ENCODE results near the gene CNOT6. TPM values are rescaled to one million over a fixed set of nuclear protein-coding genes. Genes with fewer than 3 reads are reported as not detected.
A peak's percentile ranks its signal among the peaks of the same experiment; 100 is the strongest.
"Not testable (repeated sequence)": the region's sequence is repeated elsewhere in the genome, so short reads cannot be mapped to it uniquely, and the experiment has no call there.

CNOT6 gene
- total RNA-seq, 2 experiments from 2014 or later, result 33.3 to 34.0 TPM

DNA sequence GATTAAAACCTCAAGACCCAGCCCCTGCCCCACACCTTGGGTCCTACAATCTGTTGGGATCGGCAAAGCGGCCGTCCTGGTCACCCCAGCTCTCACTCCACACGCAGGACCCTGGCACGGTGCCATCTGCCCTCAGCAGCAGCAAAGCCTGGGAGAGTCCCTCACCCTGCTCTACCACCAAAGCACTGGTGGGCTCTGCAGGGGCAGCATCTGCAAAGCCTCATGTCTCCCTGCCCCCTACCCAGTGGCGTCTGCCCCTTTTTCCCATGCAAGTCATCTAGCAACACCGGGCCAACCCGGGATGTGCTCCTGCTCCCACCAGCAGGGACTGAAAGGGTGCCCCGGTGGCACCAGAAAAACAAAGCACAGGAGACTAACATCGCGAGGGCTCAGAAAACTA lies 19.6 kb upstream of the CNOT6 start:
- no peak for DNase-seq
- no peaks in the 10 kb centered on the region for H3K4me1 Mint-ChIP-seq (ENCODE audit: low read depth)
- H3K36me3 Mint-ChIP-seq (ENCODE audit: low read depth), result no peaks in the 10 kb centered on the region
- H3K27ac Mint-ChIP-seq, result no peak overlapping the region
- H3K9me3 Mint-ChIP-seq, result no peaks in the 10 kb centered on the region
- CTCF ChIA-PET, result interaction anchor here (1.0 kb wide), 1 partner anchor 185 kb away, joined by 4 read pairs; no protein-coding TSS in a partner anchor
- H3K4me3 Mint-ChIP-seq, result no peak overlapping the region
- H3K27me3 Mint-ChIP-seq (ENCODE audit: low read depth), result peaks cover 2% of the 10 kb centered on the region
- intact Hi-C loops (cut with micrococcal nuclease), result loop anchor here (5.0 kb wide), 2 partner anchors 272 to 347 kb away; no protein-coding TSS in a partner anchor

DNA sequence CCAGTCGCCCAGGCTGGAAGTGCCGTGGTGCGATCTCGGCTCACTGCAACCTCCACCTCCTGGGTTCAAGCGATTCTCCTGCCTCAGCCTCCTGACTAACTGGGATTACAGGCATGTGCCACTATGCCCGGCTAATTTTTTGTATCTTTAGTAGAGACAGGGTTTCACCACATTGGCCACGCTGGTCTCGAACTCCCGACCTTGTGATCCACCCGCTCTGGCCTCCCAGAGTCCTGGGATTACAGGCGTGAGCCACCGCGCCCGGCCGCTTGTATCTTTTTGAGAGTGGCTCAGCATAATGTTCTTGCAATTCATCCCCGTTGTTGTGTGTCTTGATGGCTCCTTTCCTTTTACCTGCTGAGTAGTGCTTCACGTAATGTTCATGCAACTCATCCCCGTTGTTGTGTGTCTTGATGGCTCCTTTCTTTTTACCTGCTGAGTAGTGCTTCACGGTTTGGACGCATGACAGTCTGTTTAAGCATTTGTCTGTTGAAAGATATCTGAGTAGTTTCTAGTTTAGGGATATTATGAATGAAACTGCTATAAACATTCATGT lies 18.1 kb upstream of the CNOT6 start:
- H3K9me3 Mint-ChIP-seq; H3K36me3 Mint-ChIP-seq (ENCODE audit: low read depth); CTCF ChIA-PET; H3K4me1 Mint-ChIP-seq (ENCODE audit: low read depth); H3K4me3 Mint-ChIP-seq; DNase-seq; intact Hi-C loops (cut with micrococcal nuclease); H3K27ac Mint-ChIP-seq; H3K27me3 Mint-ChIP-seq (ENCODE audit: low read depth): not testable (repeated sequence)

DNA sequence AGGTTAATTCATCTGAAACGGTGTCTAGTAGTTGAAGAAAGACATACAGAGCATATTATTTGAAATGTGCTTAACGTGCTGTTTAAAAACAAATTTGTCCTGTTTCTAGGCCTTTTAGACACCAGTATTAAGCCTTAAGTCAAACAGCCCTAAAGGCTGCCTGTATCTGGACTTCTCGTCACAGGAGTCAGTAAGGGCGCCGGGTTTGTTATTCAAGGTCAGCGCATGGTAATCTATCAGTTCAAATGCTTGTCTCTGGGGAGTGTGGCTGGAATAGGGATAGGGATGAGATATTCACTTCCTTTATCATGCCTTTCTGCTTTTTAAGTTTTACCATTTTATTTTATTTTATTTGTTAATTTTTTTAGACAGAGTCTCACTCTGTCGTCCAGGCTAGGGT lies 9.4 kb upstream of the CNOT6 start:
- intact Hi-C loops (cut with micrococcal nuclease), result no loop called here
- DNase-seq, result no peak
- H3K4me3 Mint-ChIP-seq, result no peak overlapping the region
- H3K4me1 Mint-ChIP-seq (ENCODE audit: low read depth), result no peaks in the 10 kb centered on the region
- no peak overlapping the region for H3K27ac Mint-ChIP-seq
- no peaks in the 10 kb centered on the region for H3K9me3 Mint-ChIP-seq
- CTCF ChIA-PET, result no interaction called here
- no peaks in the 10 kb centered on the region for H3K27me3 Mint-ChIP-seq (ENCODE audit: low read depth)
- no peaks in the 10 kb centered on the region for H3K36me3 Mint-ChIP-seq (ENCODE audit: low read depth)

DNA sequence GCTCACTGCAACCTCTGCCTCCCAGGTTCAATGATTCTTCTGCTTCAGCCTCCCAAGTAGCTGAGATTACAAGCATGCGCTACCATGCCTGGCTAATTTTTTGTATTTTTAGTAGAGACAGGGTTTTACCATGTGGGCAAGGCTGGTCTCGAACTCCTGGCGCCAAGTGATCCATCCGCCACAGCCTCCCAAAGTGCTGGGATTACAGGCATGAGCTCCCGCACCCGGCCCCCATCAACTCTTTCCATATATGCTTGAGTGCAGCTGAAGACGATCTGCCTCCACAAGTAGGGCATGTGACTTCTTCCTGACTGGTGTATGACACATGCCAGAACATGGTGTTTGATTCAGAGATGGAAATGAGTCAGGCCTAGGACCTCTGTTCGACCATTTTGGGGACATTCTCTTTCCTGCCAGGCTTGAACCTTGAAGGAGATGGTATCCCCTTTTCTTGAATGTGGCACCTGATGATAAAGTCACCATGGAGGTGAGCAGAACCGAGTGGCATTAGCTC lies 7.5 kb upstream of the CNOT6 start:
- H3K9me3 Mint-ChIP-seq, result no peaks in the 10 kb centered on the region
- H3K27ac Mint-ChIP-seq, result no peak overlapping the region
- no peak overlapping the region for H3K4me3 Mint-ChIP-seq
- intact Hi-C loops (cut with micrococcal nuclease), result no loop called here
- H3K27me3 Mint-ChIP-seq (ENCODE audit: low read depth), result no peaks in the 10 kb centered on the region
- DNase-seq, result no peak
- CTCF ChIA-PET, result interaction anchor here (0.7 kb wide), 2 partner anchors 106 to 162 kb away, joined by 3 to 6 read pairs; no protein-coding TSS in a partner anchor
- H3K36me3 Mint-ChIP-seq (ENCODE audit: low read depth), result no peaks in the 10 kb centered on the region
- H3K4me1 Mint-ChIP-seq (ENCODE audit: low read depth), result no peaks in the 10 kb centered on the region

DNA sequence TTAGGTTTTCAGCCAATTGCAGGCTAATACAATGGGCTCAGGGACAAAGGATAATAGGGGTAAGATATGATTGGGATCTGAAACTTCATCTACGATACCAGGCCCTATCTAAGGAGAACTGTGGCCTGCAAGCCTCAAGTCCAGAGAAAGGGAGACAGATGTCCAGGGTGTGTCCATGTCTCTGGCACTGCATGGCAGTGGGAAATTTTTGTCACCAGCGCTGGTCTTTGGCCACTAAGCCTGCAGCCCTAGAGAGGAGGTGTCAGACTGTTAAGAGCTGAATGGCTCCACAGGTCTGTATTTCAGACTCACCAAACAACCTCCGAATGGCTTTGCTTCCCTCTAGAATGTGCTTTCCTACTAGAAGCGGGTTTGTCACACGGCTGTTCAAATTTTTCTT lies 6.6 kb upstream of the CNOT6 start:
- DNase-seq, result no peak
- H3K4me1 Mint-ChIP-seq (ENCODE audit: low read depth), result peaks cover 3% of the 10 kb centered on the region
- no peak overlapping the region for H3K27ac Mint-ChIP-seq
- H3K27me3 Mint-ChIP-seq (ENCODE audit: low read depth), result no peaks in the 10 kb centered on the region
- no peaks in the 10 kb centered on the region for H3K9me3 Mint-ChIP-seq
- H3K4me3 Mint-ChIP-seq, result no peak overlapping the region
- intact Hi-C loops (cut with micrococcal nuclease), result no loop called here
- CTCF ChIA-PET, result interaction anchor here (0.6 kb wide), 1 partner anchor 544 kb away, joined by 7 read pairs; no protein-coding TSS in a partner anchor
- H3K36me3 Mint-ChIP-seq (ENCODE audit: low read depth), result no peaks in the 10 kb centered on the region

DNA sequence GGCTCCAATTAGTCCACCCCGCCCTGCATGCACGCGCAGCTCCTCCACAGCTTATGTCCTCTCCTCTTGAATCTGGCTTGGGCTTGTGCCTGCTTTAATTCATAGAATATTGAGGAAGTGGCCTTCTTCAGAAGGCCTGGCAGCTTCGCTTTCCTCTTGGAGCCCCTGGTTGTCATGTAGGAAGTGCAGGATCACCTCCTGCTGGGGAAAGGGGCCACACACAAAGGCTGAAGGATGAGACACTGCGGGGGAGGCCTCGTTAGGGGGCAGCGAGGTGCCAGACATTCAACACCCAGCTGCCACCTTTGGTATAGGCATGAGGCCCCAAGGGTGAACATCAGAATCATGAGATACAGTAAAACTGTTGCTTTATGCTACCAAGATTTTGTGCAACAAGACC lies 2.7 kb upstream of the CNOT6 start:
- intact Hi-C loops (cut with micrococcal nuclease), result loop anchor here (5.0 to 10.0 kb wide), 3 partner anchors 116 to 311 kb away; partner anchors contain the start of genes GFPT2 and MGAT1
- CTCF ChIA-PET, result interaction anchor here (0.6 kb wide), 1 partner anchor 573 kb away, joined by 5 read pairs; no protein-coding TSS in a partner anchor

DNA sequence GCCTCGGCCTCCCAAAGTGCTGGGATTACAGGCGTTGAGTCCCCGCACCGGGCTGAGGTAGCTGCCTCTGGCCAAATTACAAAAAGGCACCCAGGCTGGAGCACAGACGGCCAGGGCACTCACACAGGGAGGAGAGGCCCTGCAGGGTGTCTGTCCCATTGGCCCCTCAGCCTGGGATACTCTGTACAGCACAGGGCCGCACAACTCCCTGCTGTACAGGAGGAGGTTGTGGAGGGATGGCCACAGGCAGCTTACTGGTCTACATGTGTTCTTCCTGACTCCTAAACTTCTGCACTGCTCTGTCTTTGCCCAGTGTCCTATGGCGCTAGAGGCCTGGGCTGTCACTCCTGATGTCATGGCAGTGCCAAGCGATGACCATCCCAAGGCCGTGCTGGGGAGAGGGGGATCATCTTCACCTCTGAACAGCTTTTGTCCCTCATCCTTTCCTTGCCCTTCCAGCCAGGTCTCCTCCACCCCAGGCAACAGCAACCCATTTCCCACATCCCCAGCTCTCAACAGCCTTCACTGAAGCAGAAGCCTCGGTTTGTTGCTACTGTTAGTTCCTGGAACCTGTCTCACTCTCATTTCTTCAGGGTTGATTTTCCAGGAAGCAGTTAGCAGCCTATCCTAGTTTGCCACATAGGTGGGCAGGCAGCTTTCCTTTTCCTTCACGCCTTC lies 1.8 kb upstream of the CNOT6 start:
- no peaks in the 10 kb centered on the region for H3K9me3 Mint-ChIP-seq
- H3K27me3 Mint-ChIP-seq (ENCODE audit: low read depth), result no peaks in the 10 kb centered on the region
- no peak for DNase-seq
- H3K4me3 Mint-ChIP-seq, result peak overlapping the region; percentile 30
- CTCF ChIA-PET, result interaction anchor here (0.6 kb wide), 1 partner anchor 574 kb away, joined by 5 read pairs; no protein-coding TSS in a partner anchor
- H3K27ac Mint-ChIP-seq, result no peak overlapping the region
- peaks cover 21% of the 10 kb centered on the region for H3K4me1 Mint-ChIP-seq (ENCODE audit: low read depth)
- peaks cover 4% of the 10 kb centered on the region for H3K36me3 Mint-ChIP-seq (ENCODE audit: low read depth)
- intact Hi-C loops (cut with micrococcal nuclease), result loop anchor here (5.0 to 10.0 kb wide), 3 partner anchors 115 to 310 kb away; partner anchors contain the start of genes GFPT2 and MGAT1

More for the DNA sequence above, 2.7 kb upstream of the CNOT6 start:
- H3K4me1 Mint-ChIP-seq (ENCODE audit: low read depth), result peaks cover 21% of the 10 kb centered on the region
- DNase-seq, result no peak
- no peaks in the 10 kb centered on the region for H3K27me3 Mint-ChIP-seq (ENCODE audit: low read depth)
- peaks cover 4% of the 10 kb centered on the region for H3K36me3 Mint-ChIP-seq (ENCODE audit: low read depth)
- H3K4me3 Mint-ChIP-seq, result no peak overlapping the region
- H3K9me3 Mint-ChIP-seq, result no peaks in the 10 kb centered on the region
- H3K27ac Mint-ChIP-seq, result no peak overlapping the region

DNA sequence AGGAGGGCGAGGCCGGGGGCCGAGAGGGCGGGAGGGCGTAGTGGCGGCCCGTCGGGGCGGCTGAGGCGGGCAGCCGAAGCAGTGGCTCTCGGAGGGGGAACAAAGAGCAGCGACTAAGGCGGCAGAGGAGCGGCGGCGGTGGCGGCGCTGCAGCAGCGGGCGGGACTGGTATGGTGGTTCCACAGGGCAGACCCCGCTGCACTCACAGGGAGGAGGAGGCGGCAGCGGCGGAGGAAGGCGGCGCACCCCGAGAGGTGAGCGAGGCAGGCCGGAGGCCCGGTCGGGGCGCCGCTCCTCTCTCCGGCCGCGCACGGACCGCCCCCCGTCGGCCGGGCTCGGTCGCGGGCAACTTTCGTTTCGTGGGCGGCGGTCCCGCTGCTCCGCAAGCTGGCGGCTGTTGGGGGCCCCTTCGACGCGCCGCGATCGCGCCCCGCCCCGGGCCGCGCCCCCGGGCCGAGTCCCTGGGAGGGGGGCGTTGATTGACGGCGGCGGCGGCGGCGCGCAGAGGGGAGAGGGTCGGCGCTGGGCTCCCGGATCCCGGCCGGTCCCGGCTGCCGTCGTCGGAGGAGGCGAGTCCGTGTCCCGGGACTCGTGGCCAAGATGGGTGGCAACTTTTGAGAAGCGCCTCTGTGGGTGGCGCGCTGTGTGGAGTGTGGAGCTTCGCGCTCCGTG lies 467 bp downstream of the CNOT6 start:
- H3K4me3 Mint-ChIP-seq, result peak overlapping the region; percentile 82
- intact Hi-C loops (cut with micrococcal nuclease), result loop anchor here (1.0 to 10.0 kb wide), 5 partner anchors 113 to 488 kb away; partner anchors contain the start of genes GFPT2 and MGAT1
- H3K9me3 Mint-ChIP-seq, result no peaks in the 10 kb centered on the region
- peaks cover 9% of the 10 kb centered on the region for H3K36me3 Mint-ChIP-seq (ENCODE audit: low read depth)
- CTCF ChIA-PET, result interaction anchor here (1.1 kb wide), 1 partner anchor 112 kb away, joined by 3 read pairs; no protein-coding TSS in a partner anchor
- H3K27ac Mint-ChIP-seq, result peak overlapping the region; percentile 85
- no peaks in the 10 kb centered on the region for H3K27me3 Mint-ChIP-seq (ENCODE audit: low read depth)
- peak; percentile 47 for DNase-seq
- H3K4me1 Mint-ChIP-seq (ENCODE audit: low read depth), result peaks cover 36% of the 10 kb centered on the region

DNA sequence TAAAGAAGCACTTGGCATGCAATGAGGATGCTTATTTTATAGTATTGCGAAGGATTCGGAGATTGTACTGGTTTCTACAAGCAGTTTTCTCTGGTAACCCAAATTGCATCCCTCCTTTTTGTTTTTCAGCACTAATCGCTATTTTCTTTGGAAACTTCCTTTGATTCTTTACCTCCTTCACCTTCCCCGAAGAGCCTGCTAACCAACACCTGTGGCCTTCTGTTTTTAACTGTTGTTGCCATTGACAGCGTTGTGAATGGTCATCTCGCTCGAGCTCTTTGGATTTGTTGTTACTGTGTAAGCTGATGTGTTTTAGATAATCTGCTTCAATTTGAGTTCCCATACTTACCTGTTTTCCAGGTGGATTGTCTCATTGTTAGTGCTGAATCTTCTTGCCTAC lies 1.1 kb downstream of the CNOT6 start:
- CTCF ChIA-PET, result interaction anchor here (1.1 kb wide), 1 partner anchor 111 kb away, joined by 3 read pairs; no protein-coding TSS in a partner anchor
- no peak for DNase-seq

DNA sequence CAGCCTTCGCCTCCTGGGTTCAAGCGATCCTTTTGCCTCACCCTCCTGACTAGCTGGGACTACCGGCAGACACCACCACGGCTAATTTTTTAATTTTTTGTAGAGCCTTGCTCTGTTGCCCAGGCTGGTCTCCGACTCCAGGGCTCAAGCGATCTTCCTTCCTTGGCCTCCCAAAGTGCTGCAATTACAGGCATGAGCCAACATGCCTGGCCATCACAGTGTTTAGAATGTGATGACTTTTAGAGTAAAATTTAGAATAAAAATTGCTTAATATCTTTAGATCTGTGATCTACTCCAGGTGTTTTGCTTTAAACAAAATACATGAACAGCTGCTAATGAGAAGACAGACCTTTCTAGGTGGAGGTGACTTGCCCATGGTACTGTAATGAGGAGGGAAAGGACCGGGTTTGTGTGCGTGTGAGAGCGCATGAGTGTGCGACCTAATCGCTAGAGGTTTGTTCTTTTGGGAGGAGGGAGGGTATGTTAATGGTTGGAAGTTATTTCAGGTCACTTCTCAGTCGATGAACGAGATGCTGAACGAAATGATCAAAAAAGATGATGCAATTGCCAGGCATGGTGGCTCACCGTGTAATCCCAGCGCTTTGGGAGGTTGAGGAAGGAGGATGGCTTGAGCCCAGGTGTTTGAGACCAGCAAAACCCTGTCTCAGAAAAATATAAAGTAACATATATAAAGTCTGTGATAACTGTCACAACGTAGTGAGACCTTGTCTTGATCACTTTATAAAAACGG lies 2.0 kb downstream of the CNOT6 start:
- CTCF ChIA-PET, result no interaction called here
- H3K9me3 Mint-ChIP-seq, result no peaks in the 10 kb centered on the region

More for the DNA sequence above, 1.1 kb downstream of the CNOT6 start:
- peak overlapping the region; percentile 76 for H3K4me3 Mint-ChIP-seq
- peaks cover 10% of the 10 kb centered on the region for H3K36me3 Mint-ChIP-seq (ENCODE audit: low read depth)
- no peaks in the 10 kb centered on the region for H3K27me3 Mint-ChIP-seq (ENCODE audit: low read depth)
- peaks cover 38% of the 10 kb centered on the region for H3K4me1 Mint-ChIP-seq (ENCODE audit: low read depth)
- no peaks in the 10 kb centered on the region for H3K9me3 Mint-ChIP-seq
- intact Hi-C loops (cut with micrococcal nuclease), result loop anchor here (2.0 to 10.0 kb wide), 2 partner anchors 140 to 488 kb away; partner anchors contain the start of gene GFPT2
- peak overlapping the region; percentile 48 for H3K27ac Mint-ChIP-seq

DNA sequence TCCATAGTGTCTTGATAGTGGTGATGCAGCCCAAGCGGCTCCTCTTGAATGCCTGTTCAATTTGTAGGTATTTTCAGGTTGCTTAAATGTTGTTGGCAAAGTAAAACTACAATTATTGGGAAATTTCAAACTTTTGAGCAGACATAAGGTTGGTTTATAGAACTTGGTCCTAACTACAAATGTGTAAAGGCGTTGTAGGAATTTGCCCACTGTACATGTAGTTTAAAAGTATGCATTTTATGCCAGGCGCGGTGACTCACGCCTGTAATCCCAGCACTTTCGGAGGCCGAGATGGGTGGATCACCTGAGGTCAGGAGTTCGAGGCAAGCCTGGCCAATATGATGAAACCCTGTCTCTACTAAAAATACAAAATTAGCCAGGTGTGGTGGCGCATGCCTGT lies 2.6 kb downstream of the CNOT6 start:
- DNase-seq; H3K4me3 Mint-ChIP-seq; H3K27ac Mint-ChIP-seq; H3K36me3 Mint-ChIP-seq (ENCODE audit: low read depth); CTCF ChIA-PET; H3K27me3 Mint-ChIP-seq (ENCODE audit: low read depth); H3K9me3 Mint-ChIP-seq: not testable (repeated sequence)
- peaks cover 38% of the 10 kb centered on the region for H3K4me1 Mint-ChIP-seq (ENCODE audit: low read depth)
- intact Hi-C loops (cut with micrococcal nuclease), result loop anchor here (10.0 kb wide), 1 partner anchor 142 kb away; the partner anchor contains the start of gene GFPT2

More for the DNA sequence above, 2.0 kb downstream of the CNOT6 start:
- Mint-ChIP-seq H3K27me3 (ENCODE audit: low read depth) (no peaks in the 10 kb centered on the region), H3K27ac (no peak overlapping the region), H3K36me3 (ENCODE audit: low read depth) (peaks cover 10% of the 10 kb centered on the region), H3K4me1 (ENCODE audit: low read depth) (peaks cover 38% of the 10 kb centered on the region), H3K4me3 (peak overlapping the region; percentile 16)
- intact Hi-C loops (cut with micrococcal nuclease), result loop anchor here (2.0 to 10.0 kb wide), 2 partner anchors 141 to 489 kb away; partner anchors contain the start of gene GFPT2
- DNase-seq, result no peak

Measured in activated naive CD4-positive, alpha-beta T cell treated with anti-CD3 and anti-CD28 coated beads for 36 hours (primary cell).